ENCODE results near the gene STRN4.

STRN4 gene

DNA sequence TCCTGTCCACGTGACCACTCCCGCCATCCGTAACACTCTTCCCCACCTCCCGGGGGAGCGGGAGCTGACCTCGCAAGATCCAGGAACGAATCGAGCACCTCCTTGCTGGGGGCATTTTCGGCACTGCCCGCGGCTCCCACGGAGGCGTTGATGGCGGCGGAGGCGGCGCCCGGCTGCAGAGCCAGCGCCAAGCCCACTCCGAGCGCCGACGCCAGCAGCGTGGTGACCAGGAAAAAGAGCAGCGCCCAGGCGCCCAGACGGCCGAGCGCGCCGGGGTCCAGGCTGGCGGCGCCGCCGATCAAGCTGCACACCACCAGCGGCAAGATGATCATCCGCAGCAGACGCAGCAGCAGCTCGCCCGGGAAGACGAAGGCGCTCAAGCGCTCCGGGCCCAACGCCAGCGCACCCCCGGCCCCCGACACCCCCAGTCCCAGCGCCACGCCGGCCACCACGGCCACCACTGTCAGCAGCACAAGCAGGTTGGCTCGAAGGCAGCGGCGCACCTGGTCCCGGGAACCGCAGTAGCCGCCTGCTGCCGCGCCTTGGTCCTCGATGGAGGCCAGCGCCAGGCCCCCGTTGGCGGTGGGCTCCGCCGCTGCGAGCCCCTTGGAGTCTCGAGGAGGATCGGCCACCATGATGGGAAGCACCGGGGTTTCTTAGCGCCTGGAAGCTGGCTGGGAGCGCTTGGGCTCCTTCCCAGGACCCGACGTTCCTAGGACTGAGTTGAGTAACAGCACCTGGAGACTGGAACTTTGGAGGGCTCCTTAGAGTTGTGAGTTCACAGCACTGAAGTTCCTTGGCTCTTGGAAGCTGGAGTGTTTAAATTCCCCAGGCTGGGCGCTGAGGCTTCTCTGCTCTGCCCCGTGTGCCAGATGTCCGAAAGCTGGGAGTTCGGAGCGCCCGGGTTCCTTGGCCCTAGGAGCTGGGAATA lies 41.3 kb upstream of the STRN4 start:
- H3K27ac ChIP-seq: peak overlapping the region; percentile 93
- H3K36me3 ChIP-seq: peaks cover 37% of the 10 kb centered on the region
- peaks cover 3% of the 10 kb centered on the region for H3K9me3 ChIP-seq (ENCODE audit: severe bottlenecking)
- TF ChIP-seq, protein P1, sequence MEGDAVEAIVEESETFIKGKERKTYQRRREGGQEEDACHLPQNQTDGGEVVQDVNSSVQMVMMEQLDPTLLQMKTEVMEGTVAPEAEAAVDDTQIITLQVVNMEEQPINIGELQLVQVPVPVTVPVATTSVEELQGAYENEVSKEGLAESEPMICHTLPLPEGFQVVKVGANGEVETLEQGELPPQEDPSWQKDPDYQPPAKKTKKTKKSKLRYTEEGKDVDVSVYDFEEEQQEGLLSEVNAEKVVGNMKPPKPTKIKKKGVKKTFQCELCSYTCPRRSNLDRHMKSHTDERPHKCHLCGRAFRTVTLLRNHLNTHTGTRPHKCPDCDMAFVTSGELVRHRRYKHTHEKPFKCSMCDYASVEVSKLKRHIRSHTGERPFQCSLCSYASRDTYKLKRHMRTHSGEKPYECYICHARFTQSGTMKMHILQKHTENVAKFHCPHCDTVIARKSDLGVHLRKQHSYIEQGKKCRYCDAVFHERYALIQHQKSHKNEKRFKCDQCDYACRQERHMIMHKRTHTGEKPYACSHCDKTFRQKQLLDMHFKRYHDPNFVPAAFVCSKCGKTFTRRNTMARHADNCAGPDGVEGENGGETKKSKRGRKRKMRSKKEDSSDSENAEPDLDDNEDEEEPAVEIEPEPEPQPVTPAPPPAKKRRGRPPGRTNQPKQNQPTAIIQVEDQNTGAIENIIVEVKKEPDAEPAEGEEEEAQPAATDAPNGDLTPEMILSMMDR (IDR thresholded peaks at IDR 0.05; ENCODE audit: low read depth, low read length): no peak
- peak overlapping the region; percentile 67 for H3K4me3 ChIP-seq (ENCODE audit: low read depth, low read length)
- H3K27me3 ChIP-seq (ENCODE audit: insufficient read depth, low read depth, severe bottlenecking): no peaks in the 10 kb centered on the region
- DNase-seq: peak; percentile 83

DNA sequence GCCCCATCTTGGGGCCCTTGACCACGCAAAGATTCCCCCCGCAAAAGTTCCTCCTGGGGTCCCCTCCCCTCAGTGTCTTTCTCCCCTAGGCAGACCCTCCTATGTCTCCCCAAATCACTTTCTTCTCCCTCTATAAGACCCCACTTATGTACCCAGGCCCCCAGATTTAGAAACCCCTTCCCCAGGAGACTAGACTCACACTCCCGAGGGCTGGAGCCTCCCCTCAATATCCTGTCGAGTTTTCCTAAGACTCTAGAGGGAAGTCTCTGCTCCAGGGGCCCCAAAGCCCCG lies 40.7 kb upstream of the STRN4 start:
- Histone ChIP-seq H3K27ac (peak overlapping the region; percentile 93), H3K9me3 (ENCODE audit: severe bottlenecking) (peaks cover 3% of the 10 kb centered on the region), H3K4me3 (ENCODE audit: low read depth, low read length) (peak overlapping the region; percentile 67), H3K27me3 (ENCODE audit: insufficient read depth, low read depth, severe bottlenecking) (no peaks in the 10 kb centered on the region), H3K36me3 (peaks cover 41% of the 10 kb centered on the region)
- TF ChIP-seq, protein P1 (IDR thresholded peaks at IDR 0.05; ENCODE audit: low read depth, low read length): no peak
- no peak for DNase-seq

DNA sequence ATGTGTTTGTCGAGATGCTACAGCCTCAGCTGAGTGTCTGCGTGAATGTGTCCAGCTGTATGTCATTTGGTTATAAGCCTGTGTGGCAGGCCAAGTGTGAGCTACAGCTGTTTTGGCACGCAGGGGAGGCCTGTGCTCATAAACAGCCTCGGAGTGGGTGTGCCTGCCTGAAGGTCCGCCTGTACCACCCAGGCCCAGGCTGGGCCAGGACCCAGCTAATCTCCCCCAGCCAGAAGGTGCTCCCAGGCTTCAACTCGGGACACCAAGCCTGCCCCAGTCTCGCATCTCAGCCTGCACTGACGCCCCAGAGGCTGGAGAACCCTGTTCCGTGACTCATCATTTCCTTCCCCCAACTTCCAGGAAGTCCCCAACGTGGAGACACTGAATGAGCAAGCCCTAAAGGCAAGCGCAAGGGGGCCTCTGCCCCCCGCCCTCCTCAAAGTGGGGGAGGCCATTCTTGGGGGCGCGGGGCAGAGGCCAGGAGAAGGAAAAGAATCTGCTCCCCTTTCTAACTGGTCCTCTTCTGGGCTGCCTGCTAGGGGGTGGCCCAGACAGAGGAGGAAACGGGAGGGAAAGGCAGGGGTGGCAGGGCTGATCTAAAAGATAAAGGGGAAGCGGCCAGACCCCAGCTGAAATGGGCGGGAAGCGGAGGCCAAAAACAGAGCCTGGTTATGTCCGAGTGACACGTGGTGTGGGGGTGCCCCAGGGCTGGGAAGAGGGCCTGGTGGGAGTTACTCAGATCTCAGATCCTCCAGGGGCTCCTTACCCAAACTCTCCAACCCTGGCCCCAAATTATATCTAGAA lies 40.2 kb upstream of the STRN4 start:
- H3K9me3 ChIP-seq (ENCODE audit: severe bottlenecking): peaks cover 3% of the 10 kb centered on the region
- TF ChIP-seq, protein P1 (IDR thresholded peaks at IDR 0.05; ENCODE audit: low read depth, low read length): no peak
- no peaks in the 10 kb centered on the region for H3K27me3 ChIP-seq (ENCODE audit: insufficient read depth, low read depth, severe bottlenecking)
- DNase-seq: peak; percentile 73
- peak overlapping the region; percentile 93 for H3K27ac ChIP-seq
- H3K4me3 ChIP-seq (ENCODE audit: low read depth, low read length): peak overlapping the region; percentile 67
- H3K36me3 ChIP-seq: peaks cover 46% of the 10 kb centered on the region

DNA sequence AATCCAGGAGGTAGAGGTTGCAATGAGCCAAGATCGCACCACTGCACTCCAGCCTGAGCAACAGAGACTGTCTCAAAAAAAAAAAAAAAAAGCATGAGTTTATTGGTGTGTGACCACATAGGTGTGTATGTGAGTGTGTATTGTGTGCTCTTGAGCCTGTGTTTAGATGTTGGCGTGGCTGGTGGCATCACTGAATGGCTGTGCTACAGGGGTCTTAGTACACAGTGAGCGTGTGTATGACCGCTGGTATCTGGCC lies 39.7 kb upstream of the STRN4 start:
- peaks cover 3% of the 10 kb centered on the region for H3K9me3 ChIP-seq (ENCODE audit: severe bottlenecking)
- H3K36me3 ChIP-seq: peaks cover 52% of the 10 kb centered on the region
- DNase-seq: no peak
- peak overlapping the region; percentile 93 for H3K27ac ChIP-seq
- TF ChIP-seq, protein P1 (IDR thresholded peaks at IDR 0.05; ENCODE audit: low read depth, low read length): no peak
- H3K4me3 ChIP-seq (ENCODE audit: low read depth, low read length): peak overlapping the region; percentile 67
- no peaks in the 10 kb centered on the region for H3K27me3 ChIP-seq (ENCODE audit: insufficient read depth, low read depth, severe bottlenecking)

DNA sequence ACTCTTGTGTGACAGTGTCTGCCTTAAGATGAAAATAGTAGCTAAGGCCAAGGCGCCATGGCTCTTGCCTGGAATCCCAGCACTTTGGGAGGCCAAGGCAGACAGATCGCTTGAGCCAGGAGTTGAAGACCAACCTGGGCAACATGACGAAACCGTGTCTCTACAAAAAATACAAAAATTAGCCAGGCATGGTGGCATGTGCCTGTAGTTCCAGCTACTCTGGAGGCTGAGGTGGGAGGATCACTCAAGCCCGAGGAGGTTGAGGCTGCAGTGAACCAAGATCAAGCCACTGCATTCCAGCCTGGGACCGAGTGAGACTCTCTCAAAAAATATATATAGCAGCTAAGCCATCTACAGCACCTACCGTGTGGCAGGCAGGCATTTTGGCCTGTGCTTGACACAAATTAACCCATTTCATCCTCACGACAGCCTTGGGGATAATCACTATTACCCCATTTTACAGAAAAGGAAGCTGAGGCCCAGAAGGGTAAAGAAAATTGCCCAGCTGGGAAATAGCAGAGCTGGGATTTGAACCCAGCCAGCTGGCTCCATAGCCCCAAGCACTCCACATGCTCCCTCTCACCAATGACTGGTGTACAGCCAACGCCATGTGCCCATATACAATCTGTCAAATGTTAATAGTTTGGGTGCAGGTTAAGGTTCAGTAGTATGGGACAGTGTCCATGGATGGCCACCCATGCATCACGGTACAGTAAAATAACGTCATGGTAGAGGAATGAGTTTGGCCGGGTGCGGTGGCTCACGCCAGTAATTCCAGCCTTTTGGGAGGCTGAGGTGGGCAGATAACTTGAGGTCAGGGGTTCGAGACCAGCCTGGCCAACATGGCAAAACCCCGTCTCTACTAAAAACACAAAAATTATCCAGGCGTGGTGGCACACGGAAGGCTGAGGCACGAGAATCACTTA lies 39.1 kb upstream of the STRN4 start:
- DNase-seq: no peak
- Histone ChIP-seq H3K4me3 (ENCODE audit: low read depth, low read length) (peak overlapping the region; percentile 67; the same call in 1 of the 2 replicates), H3K36me3 (peaks cover 58% of the 10 kb centered on the region), H3K9me3 (ENCODE audit: severe bottlenecking) (peaks cover 3% of the 10 kb centered on the region), H3K27me3 (ENCODE audit: insufficient read depth, low read depth, severe bottlenecking) (no peaks in the 10 kb centered on the region), H3K27ac (peak overlapping the region; percentile 93)
- TF ChIP-seq, protein P1 (IDR thresholded peaks at IDR 0.05; ENCODE audit: low read depth, low read length): no peak
